NCI-H82 (cell line): ENCODE measurements around the gene ARHGAP40.

ENCODE experiments used
- DNase-seq: peaks from one replicate; lab custom pipeline; 2025; lab: John Stamatoyannopoulos, UW

The ARHGAP40 gene

DNA sequence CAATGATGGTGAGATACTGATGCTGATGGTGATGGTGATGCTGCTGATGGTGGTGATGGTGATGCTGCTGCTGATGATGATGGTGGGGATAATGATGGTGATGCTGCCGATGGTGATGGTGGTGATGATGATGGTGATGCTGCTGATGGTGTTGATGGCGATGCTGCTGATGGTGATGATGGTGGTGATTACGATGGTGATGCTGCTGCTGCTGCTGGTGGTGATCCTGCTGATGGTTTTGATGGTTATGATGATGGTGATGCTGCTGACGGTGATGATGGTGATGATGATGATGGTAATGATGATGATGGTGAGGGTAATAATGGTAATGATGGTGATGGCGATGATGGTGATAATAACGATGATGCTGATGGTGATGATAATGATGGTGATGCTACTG, 50.0 kb downstream of the ARHGAP40 start:
- no peak for DNase-seq

DNA sequence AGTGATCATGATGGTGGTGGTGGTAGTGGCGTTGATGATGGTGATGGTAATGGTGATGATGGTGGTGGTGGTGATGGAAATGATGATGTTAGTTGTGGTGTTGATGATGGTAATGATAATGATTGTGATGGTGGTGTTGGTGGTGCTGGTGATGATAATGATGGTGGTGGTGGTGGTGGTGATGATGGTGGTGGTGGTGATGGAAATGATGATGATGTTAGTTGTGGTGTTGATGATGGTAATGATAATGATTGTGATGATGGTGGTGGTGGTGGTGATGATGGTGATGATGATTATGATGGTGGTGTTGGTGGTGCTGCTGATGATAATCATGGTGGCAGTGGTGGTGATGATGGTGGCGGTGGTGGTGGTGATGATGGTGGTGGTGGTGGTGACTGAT, 51.4 kb downstream of the ARHGAP40 start:
- no peak for DNase-seq

DNA sequence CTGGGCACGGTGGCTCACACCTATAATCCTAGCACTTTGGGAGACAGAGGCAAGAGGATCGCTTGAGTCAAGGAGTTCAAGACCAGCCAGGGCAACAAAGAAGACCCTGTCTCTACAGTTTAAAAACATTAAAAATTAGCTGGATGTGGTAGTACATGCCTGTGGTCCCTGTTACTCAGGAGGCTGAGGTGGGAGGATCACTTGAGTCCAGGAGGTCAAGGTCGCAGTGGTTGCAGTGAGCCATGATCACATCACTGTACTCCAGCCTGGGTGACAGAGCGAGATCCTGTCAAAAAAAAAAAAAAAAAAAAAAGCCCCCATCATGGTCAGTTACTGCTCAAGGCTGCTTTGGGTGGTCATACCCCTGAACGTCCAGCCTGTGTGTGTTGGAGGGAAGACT, 55.8 kb downstream of the ARHGAP40 start:
- no peak for DNase-seq

DNA sequence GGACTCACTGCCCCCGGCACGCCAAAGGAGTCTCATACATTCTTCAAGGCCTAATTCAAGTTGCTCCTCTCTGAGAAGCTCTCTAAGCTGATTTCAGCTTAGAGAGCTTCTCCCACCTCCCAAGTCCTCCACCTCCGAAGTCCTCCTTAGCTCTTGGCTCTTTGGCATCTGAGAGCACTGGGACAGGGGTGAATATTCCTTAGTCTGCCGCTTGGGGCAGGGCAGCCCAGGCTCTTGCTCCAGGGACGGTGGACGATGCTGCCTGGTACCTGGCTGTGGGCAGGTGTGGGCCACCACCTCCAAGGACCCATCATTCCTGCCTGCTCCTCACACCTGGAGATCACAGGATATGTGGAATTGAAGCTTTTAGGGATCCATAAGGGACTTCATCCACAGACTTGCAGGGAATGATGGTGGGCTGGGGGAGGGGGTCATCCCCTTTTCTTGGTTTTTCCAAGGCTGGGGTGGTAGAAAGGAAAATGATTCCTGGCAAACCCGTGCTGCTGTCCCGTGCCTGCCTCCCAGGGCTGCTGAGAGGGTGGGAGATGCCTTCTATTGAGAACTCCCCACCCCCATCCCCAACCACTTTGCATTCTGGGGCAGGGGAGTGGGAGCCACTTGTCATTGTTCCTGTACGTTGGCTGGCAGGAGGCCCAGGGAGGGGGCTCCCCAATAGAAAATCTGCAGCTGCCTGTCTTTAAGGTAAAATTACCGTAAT, 57.4 kb downstream of the ARHGAP40 start:
- peak; percentile 74 for DNase-seq

DNA sequence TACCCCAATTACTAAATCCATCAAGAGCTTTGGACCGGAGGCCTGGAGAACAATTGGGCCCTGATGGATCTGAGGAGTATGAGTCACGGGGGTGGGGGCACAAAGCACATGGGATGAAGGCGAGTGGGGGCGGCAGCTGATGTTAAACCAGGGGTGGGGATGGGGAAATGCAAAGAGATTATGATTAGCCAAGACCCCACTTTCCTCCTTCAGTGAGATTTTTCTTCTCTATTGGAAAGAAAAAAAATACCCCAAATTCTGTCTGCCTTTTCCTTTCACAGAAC, 57.9 kb downstream of the ARHGAP40 start:
- no peak for DNase-seq

DNA sequence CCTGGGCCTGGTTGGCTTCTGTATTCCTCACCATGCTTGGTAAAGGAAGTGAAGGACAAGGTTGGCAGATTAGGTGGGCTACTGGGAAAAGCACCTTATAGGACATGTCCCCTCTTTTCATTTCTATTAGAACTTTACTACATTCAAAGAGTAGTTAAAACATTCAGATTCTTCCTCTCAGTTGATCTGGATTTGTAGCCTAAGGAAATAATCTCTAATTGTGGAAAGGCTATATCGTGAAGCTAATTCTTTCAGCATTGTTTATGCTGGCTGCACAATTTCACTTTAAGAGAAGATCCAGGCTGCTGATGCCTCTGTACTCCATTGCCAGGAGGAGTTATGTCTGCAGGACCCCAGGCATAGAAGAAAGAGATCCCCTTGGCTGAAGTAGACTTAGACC, 58.8 kb downstream of the ARHGAP40 start:
- no peak for DNase-seq

DNA sequence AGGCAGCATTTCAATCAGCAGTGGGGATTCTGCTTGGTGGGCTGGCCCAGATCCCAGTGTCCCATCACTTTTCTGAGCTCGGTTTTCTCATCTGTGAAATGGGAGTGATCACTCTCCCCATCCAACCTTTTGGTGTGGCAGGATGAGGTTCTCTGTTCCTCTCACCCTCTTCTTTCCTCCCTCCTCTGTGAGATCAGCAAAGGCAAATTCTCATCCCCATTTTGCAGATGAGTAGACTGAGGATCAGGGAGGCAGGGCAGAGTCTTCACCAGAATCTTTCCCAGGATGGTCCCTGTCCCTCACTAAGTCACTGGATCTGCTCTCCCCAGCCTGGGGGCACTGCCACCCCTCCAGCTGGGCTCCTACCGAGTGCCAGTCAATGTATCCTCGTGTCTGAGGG, 62.1 kb downstream of the ARHGAP40 start:
- DNase-seq: no peak

DNA sequence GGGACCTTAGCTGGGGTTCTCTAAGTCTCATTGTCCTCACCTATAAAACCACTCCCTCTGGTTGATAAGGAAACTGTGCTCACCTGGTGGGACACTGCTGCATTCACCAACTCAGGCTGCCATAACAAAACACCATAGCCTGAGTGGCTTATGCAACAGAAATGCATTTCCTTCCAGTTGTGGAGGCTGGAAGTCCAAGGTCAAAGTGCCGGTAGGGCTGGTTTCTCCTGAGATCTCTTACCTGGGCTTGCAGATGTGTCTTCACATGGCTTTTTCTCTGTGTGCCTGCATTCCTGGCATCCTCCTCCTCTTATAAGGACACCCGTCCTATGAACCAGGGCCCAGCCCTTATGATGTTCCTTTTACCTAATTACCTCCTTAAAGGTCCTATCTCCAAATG, 62.7 kb downstream of the ARHGAP40 start:
- DNase-seq: no peak

DNA sequence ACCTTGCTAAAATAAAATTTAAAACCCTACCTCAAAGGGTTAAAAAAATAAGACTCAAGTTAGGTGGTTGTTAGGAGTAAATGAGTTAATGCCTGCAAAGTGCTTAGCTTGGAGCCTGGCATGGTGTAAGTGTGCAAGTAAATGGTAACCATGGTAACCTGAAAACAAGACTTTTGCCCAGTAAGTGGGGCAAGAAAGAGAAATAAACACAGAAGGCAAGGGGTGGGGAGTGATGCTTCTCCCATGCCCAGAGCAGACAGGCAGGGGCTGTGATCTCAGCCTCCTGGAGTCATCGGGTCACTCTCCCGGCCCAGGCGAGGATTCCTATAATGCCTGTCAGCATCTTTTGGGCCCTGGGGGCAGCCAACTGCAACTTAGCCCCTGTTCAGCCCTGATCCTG, 63.5 kb downstream of the ARHGAP40 start:
- no peak for DNase-seq

DNA sequence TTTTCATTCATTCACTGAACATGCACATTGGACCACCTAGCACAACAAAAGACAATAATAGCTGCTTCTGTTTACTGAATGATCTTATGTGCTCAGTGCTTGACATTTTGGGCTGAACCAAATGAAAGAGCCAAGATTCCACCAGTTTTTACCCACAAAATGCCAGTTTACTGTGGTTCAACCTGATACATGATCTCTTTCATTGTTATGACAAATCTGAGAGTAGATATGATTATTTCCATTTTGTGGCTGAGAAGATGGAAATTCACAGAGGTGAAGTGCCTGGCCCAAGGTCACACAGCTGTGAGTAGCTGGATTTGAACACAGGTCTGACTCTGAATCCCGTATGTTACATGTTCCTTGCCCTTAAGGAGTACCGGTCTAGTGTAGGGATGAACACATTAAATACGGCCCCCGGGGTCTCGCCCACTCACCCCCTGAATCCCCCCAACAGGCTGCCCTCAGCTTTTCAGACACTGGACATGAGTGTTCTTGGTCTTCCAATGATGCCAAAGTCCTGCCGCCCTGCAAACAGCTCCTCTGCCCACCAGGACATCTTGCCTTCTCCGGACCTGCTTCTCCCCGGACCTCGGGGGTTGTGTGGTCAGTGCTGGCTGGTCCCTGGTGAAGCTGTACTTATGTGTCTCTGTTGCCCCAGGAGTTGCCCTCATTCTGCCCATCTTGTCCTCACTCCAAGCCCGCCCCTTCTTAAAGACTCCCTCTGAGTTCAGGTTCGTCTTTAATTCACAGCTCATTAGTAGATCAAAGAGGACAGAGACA, 64.1 kb downstream of the ARHGAP40 start:
- DNase-seq: no peak

DNA sequence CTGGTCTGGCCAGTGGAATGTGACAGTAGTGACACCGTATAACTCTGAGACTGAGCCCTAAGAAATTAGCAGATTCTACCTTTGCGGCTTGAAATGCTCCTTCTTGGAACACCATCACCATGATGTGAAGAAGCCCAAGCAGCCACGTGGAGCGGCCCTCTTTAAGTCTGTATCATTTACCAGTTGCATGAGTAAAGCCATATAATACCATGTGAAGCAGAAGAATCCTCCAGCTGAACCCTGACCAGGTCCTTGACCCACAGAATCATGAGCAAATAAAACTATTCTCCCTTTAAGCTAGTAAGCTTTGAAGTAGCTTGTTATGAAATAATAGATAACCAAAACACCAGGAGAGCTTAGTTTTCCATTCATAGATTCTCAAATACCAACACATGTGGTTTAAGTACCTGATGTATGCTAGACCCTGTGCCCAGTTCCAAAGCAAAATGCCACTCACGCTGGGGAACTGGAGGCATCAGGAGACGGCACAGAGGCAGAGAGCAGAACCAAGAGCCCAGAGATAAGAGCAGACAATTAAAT, 65.9 kb downstream of the ARHGAP40 start:
- DNase-seq: no peak

DNA sequence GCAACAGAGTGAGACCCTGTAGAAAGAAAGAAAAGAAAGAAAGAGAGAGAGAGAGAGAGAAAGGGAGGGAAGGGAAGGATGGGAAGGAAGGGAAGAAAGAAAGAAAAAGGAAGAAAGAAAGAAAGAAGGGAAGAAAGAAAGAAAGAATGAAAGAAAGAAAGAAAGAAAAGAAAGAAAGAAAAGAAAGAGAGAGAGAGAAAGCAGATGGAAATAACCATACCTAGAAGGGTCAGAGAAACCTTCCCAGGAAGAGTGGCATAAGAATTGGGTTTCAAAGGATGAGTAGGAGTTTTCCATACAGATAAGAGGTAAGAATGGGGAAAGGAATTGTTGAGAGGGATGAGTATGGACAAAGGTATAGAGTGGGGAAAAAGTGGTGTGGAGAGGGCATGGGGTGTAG, 68.1 kb downstream of the ARHGAP40 start:
- no peak for DNase-seq

GRCh38 chr20:38670786-38671185, 69.2 kb downstream of the ARHGAP40 start:
- no peak for DNase-seq

DNA sequence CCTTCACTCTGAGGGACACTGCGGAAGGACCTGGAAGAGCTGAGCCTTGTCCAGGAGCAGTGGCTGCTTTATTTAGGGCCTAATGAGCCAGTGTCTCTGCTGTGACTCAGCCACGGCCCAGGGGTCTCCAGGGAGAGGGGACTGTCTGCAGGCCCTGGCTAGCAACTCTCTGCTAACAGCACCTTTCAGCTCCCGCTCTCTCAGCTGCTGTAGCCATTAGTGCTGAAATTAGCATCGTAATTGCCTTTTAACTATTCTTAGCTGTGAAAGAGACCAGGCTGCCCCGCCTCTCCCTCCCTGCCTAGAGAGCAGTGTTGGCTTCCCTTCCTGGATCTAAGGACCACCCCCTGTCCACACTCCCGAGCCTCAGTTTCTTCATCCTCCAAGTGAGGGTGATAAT, 69.6 kb downstream of the ARHGAP40 start:
- no peak for DNase-seq

DNA sequence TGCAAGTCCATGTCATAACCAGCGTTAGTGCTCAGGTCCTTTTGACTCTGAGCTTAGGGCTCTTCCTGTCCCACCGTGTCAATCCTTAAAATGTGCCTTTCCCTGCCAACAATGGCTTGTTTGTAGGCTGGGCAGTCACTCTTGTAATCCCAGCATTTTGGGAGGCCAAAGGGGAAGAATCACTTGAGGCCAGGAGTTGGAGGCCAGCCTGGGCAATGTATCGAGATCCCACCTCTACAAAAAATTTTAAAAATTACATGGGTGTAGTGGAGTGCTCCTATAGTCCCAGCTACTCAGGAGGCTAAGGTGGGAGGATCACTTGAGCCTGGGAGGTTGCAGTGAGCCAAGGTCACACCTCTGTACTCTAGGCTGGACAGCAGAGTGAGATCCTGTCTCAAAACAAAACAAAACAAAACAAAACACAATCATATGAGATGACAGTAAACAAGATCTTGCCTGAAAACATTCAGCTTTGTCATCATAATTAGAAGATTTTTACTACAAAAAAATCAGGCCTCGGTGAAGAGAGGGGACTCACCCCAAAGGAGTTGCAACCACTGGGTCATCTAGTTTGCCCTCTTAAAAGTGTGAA, 70.2 kb downstream of the ARHGAP40 start:
- no peak for DNase-seq

GRCh38 chr20:38672504-38672903, 70.9 kb downstream of the ARHGAP40 start:
- no peak for DNase-seq

DNA sequence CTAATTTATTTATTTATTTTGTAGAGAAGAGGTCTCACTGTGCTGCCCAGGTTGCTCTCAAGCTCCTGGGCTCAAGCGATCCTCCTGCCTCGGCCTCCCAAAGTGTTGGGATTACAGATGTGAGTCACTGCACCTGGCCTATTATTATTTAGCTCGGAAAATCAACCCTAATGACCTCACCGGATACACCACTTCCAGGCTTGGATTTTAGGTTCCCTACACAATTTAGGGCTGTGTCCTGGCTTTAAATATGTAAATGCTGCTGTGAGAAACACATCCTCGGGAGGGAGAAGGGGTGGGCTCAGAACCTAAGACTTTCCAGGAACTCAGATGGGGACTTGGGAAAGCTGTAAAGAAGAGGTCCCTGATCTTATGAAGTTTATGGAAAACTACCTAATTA, 71.7 kb downstream of the ARHGAP40 start:
- no peak for DNase-seq

GRCh38 chr20:38673725-38674091, 72.1 kb downstream of the ARHGAP40 start:
- DNase-seq: peak; percentile 57

- peak; percentile 90 for DNase-seq
Measured at GRCh38 chr20:38674092-38674764, 72.6 kb downstream of the ARHGAP40 start.

DNA sequence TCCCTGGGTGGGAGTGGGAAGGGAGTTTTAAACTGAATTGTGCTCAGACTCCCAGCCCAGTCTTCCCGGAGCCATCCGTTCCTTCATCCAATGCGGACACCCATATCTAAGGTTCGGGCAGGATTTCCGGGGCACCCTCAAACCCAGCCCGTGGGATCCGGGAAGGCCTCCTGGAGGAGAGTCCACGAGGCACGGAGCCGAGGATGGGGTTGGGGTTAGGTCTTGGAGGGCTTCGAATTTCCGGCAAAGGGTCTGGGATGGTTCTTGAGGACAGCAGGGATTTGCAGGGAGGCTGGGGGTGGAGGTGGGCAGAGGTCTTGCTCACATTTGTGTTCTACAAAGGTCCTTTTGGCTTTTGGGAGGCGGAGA, 73.1 kb downstream of the ARHGAP40 start:
- no peak for DNase-seq

DNA sequence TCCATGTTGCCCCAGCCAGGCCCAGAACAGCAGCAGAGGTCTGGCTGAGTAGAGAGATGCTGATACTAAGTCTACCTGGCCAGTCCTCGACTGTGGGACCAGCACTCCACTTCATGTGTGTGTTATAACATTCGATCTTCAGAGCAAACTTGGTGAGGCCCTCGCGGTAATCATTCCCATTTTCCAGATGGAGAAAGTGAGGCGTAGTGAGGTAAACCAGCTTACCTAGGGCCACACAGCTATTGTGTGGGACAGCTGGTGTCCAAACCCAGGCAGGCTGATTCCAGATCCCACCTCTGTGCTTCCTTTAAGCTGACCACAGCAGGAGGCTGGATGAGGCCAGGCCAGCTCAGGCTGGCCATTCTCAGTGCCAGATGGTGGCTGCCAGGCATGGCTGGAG, 75.0 kb downstream of the ARHGAP40 start:
- no peak for DNase-seq

DNA sequence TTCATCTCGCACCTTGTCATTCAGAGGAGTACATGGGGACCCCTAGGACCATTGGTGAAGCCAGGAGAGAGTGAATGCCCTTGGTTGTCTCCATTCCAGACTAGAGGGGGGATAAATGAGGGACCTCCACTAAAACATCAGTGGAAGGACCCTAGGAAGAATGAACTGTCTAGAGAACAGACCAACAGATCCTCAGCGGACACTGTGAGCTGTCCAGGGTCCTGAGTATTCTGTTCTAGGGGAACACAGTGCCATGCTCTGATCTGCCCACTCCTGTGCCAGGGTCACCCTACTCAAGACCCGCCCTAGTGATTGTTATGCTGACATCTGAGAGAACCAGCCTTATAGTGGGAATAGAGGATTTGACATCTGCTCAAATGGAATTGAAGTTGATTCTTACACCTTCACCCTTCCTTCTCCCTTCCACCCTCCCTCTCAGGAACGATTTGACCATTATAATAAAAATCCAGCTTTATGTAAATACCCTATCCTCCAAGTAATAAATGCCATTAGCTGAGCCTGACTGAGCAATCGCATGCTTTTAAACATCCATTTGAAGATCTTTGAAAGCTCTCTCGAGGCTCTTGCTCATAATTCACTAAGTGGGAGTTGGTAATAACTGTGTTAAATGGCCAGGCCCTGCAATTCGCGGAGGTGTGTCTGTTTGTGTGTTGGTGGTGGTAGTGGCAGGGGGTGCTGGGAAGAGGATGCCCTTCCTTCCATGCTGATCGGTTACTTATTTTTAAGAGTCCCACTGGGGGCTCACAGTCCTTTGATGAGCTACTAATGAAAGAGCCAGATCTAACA, 79.1 kb downstream of the ARHGAP40 start:
- DNase-seq: no peak
